GM19463 (cell line): ENCODE measurements around the gene LDLR.
"Not testable (repeated sequence)": the region's sequence is repeated elsewhere in the genome, so short reads cannot be mapped to it uniquely, and the experiment has no call there.

Source experiments
- ATAC-seq: cut with Tn5 transposase; IDR thresholded peaks from one replicate; pipeline ENCODE4 v1.9.1; 2021; ENCODE audit warnings: mild to moderate bottlenecking, moderate library complexity; ENCODE audit not compliant: unreplicated experiment

The LDLR gene

DNA sequence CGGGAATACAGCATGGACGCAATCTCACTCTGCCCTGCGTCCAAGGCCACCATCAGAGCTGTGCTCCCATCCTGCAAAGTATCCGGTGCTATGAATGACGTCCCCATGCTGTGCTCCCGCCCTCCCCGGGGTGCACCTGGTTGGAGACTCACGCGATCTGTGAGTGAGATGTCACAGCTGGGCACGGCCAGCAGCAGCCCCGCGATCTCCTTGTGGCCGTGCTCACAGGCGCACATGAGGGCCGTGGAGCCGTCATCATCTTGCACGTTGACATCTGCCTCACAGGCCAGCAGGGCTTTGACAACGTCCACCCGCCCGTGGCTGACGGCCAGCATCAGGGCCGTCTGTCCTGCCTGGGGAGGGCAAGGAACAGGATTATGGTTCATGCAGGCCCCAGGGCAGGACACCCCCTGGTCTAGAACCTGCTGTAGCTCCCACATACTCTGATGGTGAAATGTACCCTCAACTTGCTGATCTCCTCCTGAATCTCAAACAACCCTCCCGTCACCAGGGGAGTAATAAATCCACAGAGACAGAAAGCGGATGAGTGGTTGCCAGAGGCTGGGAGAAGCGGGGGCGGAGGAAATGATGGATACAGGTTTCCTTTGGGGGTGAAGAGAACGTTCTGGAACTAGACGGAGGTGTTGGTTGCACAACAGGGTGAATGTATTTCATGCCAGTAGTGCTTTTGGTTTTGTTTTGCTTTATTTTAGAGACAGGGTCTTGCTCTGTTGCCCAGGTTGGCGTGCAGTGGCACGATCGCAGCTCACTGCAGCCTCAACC is 80.8 kb downstream of the LDLR start:
- ATAC-seq: no peak

DNA sequence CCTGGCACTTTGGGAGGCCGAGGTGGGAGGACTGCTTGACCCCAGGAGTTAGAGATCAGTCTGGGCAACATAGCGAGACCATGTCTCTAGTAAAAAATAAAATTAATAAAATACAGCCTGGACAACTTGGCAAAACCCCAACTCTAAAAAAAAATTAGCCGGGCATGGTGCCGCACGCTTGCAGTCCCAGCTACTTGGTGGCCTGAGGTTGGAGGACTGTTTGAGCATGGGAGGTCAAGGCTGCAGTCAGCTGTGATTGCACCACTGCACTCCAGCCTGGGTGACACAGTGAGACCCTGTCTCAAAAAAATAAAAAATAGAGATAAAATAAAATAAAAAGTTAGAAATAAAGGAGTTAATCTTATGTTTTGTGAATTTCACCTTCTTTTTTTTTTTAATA is 81.9 kb downstream of the LDLR start:
- ATAC-seq: no peak

DNA sequence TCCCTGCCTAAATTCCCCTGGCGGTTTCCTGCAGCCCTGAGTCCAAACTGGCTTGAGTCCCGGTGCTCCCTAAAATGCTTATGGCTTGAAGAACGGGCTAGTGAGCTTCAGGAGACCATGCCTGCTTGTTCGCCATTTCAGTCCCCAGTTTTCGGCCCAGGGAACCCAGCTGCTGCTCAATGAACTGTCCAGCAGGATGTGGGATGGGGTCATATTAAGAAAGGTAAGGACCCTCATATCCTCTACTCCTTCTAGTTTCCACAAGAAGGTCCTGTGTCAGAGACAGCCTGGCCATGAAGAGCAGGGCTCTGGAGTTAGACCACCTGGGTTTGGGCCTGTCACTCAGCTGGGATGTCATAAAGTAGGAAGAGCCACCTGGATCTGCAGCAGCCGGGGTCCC is 83.3 kb downstream of the LDLR start:
- ATAC-seq: no peak

DNA sequence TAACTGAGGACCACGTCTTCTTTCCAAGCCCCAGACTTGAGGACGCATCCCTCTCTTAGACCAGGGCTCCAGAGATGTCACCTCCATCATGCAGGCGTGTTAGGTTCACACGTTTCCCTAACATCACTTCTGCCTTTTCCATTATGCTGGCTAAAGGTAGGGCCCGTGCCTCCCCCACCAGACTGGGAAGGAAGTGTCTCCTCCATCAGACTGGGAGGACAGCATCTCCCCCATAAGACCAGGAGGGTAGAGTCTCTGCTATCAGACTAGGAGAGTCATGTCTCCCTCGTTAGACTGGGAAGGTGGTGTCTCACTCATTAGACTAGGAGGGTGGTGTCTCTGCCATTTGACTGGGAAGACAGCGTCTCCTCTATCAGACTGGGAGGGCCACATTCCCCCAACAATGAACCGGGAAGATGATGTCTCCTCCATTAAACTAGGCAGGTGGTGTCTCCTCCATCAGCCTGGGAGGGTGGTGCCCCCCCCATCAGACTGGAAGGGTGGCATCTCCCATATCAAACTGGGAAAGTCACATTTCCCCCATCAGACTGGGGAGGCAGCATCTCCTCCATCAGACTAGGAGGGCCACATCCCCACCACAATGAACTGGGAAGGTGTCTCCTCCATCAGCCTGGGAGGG is 84.4 kb downstream of the LDLR start:
- no peak for ATAC-seq

DNA sequence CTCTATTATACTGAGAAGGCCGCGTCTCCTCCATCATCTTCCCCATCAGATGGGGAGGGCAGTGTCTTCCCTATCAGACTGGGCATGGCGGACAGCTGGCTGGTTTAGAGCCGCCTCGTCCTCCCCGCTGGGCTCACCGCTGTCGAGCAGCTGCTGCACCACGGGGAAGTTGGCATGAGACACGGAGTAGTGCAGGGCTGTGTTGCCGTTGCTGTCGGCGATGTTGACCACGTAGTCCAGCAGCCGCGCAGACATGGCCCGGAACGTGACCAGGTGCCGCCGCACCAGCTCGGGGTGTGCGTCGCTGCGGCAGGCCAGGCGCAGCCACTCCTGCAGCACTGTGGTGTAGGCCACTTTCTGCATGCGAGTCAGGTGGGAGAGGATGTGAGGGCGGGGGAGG is 85.1 kb downstream of the LDLR start:
- ATAC-seq: no peak

DNA sequence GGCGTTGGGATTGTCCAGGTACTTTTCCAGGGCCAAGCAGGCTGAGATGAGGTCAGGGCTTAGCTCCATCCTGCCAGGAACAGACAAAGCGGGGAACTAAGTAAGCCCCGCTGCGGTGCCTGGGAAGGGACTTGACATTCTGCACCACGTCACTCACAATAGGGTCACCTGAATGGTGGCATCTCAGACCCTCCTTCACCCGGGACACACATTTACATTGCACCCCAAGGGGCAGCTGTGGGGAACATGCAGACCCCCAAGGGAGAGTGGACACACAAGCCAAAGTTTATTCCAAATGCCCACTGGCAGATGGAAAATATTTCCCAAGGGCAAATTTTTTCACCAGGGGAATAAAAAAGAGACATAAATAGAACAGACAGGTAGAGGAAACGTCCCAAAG is 86.7 kb downstream of the LDLR start:
- ATAC-seq: no peak

DNA sequence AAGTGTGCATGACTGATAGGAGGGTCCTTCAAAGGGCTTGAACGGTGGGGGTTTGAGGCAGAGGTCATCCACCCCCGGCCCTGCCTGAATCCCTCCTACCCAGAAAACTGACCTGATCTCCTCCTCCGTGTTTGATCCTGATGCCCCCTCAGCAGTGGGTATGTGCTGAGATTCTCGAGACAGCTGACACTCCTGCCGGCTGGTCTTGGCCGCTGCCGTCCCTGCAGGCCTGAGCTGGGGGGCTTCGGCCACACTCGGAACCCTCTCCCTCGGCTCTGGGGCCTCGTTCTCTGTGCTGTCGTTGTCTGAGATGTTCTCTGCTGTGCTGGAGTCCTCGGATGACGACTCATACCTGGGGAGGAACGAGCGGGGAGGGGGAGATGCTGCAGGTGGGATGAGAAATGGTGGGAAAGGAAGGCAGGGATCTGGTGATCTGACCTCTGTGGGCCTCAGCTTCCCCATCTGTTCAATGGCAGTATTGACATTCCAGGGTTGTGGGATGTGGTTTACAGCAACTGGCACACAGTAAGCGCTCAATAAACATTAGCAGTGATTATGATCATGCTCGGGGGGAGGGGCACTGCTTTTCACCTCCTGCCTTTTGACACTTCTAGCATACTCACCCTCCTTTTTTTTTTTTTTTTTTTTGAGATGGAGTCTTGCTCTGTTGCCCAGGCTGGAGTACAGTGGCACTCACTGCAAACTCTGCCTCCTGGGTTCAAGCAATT is 87.4 kb downstream of the LDLR start:
- no peak for ATAC-seq

DNA sequence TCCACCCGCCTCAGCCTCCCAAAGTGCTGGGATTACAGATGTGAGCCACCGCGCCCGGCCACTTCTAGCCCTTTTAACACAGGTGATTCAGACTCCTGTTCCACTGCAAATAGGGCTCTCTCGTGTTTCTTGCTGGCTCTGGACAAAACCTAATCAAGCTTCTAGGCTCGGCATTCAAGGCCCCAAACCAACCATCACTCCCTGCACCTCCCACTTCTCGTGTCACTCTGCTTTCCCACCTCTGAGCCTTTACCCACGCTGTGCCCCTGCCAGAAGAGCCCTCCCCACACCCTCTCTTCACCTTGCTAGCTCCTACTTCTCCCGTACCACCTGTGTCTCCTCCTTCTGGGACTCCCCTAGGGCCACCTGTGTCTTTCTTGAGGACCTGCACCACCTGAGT is 88.3 kb downstream of the LDLR start:
- no peak for ATAC-seq

DNA sequence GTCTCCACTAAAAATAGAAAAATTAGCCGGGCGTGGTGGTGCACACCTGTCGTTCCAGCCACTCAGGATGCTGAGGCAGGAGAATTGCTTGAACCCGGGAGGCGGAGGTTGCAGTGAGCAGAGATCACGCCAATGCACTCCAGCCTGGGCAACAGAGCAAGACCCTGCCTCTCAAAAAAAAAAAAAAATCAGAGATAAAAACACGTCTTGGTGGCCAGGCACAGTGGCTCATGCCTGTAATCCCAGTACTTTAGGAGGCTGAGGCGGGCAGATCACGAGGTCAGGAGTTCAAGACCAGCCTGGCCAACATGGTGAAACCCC is 89.8 kb downstream of the LDLR start:
- ATAC-seq: not testable (repeated sequence)

DNA sequence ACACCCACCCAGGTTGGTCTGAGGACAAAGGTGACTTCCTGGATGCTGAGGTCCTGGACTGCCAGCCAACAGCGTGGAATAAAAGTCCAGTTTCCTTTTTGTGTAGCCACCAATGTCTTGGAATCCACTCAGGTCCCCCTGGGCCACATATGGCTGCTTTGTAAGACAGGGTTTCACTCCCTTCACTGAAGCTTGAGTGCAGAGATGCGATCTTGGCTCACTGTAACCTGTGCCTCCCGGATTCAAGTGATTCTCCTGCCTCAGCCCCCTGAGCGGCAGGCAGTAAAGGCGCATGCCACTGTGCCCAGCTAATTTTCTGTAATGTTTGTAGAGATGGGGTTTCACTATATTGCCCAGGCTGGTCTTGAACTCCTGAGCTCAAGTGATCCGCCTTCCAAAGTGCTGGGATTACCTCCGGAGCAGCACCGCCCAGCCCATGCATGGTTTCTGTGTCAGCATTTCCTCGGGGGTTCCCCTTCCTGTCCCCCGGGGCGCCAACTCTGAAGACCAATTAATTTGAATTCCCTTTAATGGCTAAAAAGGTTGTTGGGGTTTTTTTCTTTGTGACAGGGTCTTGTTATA is 90.5 kb downstream of the LDLR start:
- no peak for ATAC-seq

DNA sequence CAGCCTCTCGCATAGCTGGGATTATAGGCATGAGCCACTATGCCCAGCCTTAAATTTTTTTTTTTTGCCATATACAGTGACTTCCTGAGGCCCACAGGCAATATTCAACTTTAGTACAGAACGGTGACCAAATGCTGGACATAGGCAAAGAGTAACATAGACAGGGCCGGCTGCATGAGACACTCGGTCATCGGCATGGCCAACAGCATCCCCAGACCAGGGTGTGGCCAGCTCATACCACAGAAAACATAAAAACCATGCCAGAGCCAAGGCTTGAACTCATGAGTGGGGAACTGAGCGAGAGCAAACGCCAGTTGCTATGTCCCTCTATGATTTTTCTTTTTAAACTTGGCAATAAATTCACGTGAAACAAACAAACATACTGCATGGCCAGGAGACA is 91.1 kb downstream of the LDLR start:
- no peak for ATAC-seq

DNA sequence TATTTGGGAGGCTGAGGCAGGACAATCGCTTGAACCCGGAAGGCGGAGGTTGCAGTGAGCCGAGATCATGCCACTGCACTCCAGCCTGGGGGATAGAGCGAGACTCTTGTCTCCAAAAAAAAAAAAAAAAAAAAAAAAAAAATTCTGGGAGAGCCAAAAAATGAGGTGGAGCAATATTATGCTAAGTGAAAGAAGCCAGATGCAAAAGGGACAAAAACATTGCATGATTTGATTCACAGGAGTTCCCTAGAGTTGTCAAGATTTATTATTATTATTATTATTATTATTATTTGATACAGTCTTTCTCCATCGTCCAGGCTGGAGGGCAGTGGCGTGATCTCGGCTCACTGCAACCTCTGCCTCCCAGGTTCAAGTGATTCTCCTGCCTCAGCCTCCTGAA is 91.7 kb downstream of the LDLR start:
- ATAC-seq: not testable (repeated sequence)

DNA sequence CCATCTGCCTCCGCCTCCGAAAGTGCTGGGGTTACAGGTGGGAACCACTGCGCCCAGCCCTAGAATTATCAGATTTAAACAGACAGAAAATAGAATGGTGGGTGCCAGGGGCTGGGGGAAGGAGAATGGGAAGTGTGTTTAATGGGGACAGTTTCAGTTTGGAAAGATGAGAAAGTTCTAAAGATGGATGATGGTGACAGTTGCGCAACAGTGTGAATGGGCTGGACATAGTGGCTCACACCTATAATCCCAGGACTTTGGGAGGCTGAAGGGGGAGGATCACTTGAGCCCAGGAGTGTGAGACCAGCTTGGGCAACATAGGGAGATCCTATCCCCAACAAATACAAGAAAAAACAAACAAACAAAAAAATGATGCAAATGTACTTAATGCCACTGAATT is 92.2 kb downstream of the LDLR start:
- ATAC-seq: no peak
